ENCODE data around the gene TMEM9B. TPM values are rescaled to one million over a fixed set of nuclear protein-coding genes. Genes with fewer than 3 reads are reported as not detected.
"Not testable (repeated sequence)": the region's sequence is repeated elsewhere in the genome, so short reads cannot be mapped to it uniquely, and the experiment has no call there.

TMEM9B gene
- total RNA-seq, 2 donors from 2014 or later = 27.9 to 35.3 TPM

DNA sequence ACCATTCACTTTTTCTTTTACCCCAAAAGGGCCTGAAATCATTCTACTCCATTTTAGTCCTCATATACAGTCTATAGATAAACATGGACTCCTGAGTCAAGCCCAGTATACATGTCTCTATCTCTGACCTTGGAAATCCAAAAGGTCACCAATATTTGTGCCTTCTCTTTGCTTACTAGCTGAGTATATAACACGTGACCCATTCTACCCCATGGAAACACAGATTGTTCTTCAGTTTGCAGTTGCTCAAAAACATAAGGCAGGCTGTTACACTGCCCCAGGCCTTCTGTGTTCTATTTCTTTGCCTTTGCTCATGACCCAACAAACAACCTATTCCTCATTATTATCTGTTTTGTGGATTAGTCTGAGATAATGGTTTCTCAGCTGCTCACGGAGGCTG is 33.8 kb upstream of the TMEM9B start:
- Histone ChIP-seq H3K27me3 (replicated peaks; ENCODE audit: insufficient read depth) (no peaks in the 10 kb centered on the region), H3K36me3 (no peaks in the 10 kb centered on the region), H3K27ac (no peak overlapping the region), H3K4me3 (no peak overlapping the region), H3K9me3 (no peaks in the 10 kb centered on the region), H3K4me1 (ENCODE audit: control insufficient read depth in 1 of 2, low read depth in 2 of 2) (peaks cover 3% of the 10 kb centered on the region in 2 donors)
- DNase-seq (ENCODE audit: low spot score) = no peak
- no peak for ATAC-seq (ENCODE audit: insufficient number of reproducible peaks, low FRiP score, low read depth)
- TF ChIP-seq, protein P1, sequence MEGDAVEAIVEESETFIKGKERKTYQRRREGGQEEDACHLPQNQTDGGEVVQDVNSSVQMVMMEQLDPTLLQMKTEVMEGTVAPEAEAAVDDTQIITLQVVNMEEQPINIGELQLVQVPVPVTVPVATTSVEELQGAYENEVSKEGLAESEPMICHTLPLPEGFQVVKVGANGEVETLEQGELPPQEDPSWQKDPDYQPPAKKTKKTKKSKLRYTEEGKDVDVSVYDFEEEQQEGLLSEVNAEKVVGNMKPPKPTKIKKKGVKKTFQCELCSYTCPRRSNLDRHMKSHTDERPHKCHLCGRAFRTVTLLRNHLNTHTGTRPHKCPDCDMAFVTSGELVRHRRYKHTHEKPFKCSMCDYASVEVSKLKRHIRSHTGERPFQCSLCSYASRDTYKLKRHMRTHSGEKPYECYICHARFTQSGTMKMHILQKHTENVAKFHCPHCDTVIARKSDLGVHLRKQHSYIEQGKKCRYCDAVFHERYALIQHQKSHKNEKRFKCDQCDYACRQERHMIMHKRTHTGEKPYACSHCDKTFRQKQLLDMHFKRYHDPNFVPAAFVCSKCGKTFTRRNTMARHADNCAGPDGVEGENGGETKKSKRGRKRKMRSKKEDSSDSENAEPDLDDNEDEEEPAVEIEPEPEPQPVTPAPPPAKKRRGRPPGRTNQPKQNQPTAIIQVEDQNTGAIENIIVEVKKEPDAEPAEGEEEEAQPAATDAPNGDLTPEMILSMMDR (IDR thresholded peaks at IDR 0.05) = no peak

DNA sequence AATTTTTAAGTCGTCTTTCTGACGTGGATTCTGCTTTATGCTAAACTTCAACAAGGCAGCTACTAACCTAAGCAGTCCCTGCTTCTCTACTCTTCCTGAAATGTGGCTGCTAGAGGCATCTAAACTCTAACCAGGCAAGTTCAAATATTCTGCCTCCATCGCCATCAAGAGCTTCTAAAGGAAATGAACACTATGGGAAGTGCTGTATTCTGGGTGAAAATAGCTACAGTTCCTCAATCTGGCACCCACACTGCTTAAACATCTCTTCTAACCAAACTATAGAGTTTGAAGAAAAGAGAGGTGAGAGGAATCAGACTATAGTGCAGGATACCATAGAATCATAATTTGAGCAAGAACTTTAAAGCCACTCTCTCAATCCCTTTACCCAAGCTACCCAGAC is 33.2 kb upstream of the TMEM9B start:
- no peak overlapping the region for H3K4me3 ChIP-seq
- no peak for ATAC-seq (ENCODE audit: insufficient number of reproducible peaks, low FRiP score, low read depth)
- H3K4me1 ChIP-seq (ENCODE audit: control insufficient read depth in 1 of 2, low read depth in 2 of 2) = no peaks in the 10 kb centered on the region
- no peak for DNase-seq (ENCODE audit: low spot score)
- H3K27ac ChIP-seq = no peak overlapping the region
- no peaks in the 10 kb centered on the region for H3K27me3 ChIP-seq (replicated peaks; ENCODE audit: insufficient read depth)
- no peaks in the 10 kb centered on the region for H3K36me3 ChIP-seq
- H3K9me3 ChIP-seq = no peaks in the 10 kb centered on the region
- TF ChIP-seq, protein P1 (IDR thresholded peaks at IDR 0.05) = no peak

DNA sequence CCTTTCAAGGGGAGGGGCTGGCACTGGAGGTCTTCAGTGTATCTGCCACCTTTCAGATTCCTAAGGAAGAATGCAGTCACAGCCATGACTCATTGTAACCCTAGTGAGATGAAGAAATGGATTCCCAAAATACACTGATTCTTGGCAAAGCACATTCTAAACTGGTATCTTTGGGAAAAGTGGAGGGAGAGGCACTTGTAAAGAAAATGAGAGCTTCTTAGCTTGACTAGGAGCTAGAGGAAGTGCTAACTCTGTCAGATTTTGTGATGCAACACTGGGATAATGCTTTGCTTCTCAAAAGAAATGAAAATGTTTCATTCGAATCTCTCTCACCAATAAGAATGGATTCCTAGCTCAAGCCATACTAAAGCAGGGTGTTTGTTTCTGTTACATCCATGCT is 25.2 kb upstream of the TMEM9B start:
- Histone ChIP-seq H3K9me3 (no peaks in the 10 kb centered on the region), H3K27me3 (replicated peaks; ENCODE audit: insufficient read depth) (no peaks in the 10 kb centered on the region), H3K36me3 (no peaks in the 10 kb centered on the region), H3K27ac (no peak overlapping the region), H3K4me1 (ENCODE audit: control insufficient read depth in 1 of 2, low read depth in 2 of 2) (peaks cover 0 to 6% of the 10 kb centered on the region in 2 donors), H3K4me3 (no peak overlapping the region)
- ATAC-seq (ENCODE audit: insufficient number of reproducible peaks, low FRiP score, low read depth) (peak; percentile 50), DNase-seq (ENCODE audit: low spot score) (no peak)
- TF ChIP-seq, protein P1 (IDR thresholded peaks at IDR 0.05) = no peak

DNA sequence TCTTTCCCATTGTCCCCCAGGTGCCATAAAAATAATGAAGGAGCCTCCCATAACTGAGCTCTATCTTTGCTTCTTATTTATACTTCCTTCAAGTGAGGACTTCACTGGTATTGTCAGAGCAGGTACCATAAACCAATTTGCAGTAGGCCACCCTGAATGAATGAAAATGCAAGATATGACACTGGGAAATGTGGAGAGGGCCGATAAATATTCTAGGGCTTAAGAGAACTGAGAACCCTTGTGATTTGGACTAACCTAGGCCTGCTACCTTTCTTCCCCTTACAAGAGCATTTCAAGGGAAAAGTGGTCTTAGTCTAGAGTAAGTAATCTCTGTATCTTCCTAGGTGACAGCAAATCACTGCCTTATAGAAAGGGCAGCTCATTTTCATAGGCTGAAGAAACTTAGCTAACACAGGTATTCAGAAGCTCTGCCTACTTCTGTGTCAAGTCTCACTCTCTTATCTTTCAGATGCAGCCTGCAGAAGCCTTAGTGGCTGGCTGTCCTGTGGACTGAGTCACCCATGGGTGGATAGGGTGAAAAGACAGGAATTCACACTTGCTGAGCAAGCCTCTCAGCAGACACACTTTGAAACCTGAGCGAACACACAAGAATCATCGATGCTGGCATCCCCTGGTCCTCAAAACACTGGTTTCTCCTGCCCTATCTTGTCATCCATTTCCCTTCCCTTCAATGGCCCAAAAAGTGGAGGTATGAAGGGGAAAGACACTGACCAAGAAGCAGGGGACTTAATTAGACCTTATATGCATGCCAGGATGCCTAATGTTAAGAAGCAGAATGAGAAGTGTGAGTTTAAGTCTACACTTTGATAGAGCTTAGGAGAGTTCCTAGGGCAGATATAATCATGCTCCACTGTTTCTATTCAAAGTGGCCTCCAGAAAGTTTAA is 24.3 kb upstream of the TMEM9B start:
- TF ChIP-seq, protein P1 (IDR thresholded peaks at IDR 0.05) = no peak
- peaks cover 0 to 6% of the 10 kb centered on the region in 2 donors for H3K4me1 ChIP-seq (ENCODE audit: control insufficient read depth in 1 of 2, low read depth in 2 of 2)
- H3K27me3 ChIP-seq (replicated peaks; ENCODE audit: insufficient read depth) = no peaks in the 10 kb centered on the region
- H3K9me3 ChIP-seq = no peaks in the 10 kb centered on the region
- H3K27ac ChIP-seq = no peak overlapping the region
- H3K4me3 ChIP-seq = no peak overlapping the region
- DNase-seq (ENCODE audit: low spot score) (no peak), ATAC-seq (ENCODE audit: insufficient number of reproducible peaks, low FRiP score, low read depth) (no peak)
- H3K36me3 ChIP-seq = no peaks in the 10 kb centered on the region

DNA sequence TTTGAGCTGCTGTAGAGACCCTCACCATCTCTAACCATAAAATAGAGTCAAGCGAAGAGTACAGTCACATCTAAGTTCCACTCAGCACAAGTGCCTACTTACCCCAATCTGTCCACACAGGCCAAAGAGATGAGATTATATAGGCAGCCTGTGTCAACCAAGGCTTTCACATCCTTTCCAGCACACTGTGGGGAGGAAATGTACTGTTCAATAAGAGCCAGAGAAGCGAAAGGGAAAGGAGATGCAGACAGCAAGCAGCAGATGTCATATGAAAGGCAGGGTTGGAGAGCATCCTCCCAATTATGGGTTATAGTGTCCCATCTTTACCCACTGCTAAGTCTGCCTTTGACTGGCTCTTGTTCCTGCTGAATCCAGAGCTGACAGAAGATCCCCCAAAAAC is 23.2 kb upstream of the TMEM9B start:
- ATAC-seq (ENCODE audit: insufficient number of reproducible peaks, low FRiP score, low read depth) = no peak
- peaks cover 0 to 6% of the 10 kb centered on the region in 2 donors for H3K4me1 ChIP-seq (ENCODE audit: control insufficient read depth in 1 of 2, low read depth in 2 of 2)
- H3K36me3 ChIP-seq = no peaks in the 10 kb centered on the region
- no peaks in the 10 kb centered on the region for H3K9me3 ChIP-seq
- H3K27ac ChIP-seq = no peak overlapping the region
- no peak overlapping the region for H3K4me3 ChIP-seq
- no peaks in the 10 kb centered on the region for H3K27me3 ChIP-seq (replicated peaks; ENCODE audit: insufficient read depth)
- no peak for DNase-seq (ENCODE audit: low spot score)
- TF ChIP-seq, protein P1 (IDR thresholded peaks at IDR 0.05) = no peak

DNA sequence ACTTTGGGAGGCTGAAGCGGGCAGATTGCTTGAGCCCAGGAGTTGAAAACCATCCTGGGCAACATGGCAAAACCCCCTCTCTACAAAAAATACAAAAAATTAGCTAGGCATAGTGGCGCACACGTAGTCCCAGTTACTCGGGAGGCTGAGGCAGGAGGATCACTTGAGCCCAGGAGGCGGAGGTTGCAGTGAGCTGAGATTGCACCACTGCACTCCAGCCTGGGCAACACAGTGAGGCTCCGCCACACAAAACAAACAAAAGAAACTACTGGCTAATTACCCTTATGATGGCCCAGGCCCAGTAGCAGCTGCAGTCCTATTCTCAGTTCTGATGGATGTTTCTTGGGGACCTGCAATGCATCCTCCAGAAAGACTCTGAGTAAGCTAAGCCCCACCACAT is 22.5 kb upstream of the TMEM9B start:
- ATAC-seq (ENCODE audit: insufficient number of reproducible peaks, low FRiP score, low read depth); DNase-seq (ENCODE audit: low spot score); H3K9me3 ChIP-seq; H3K27ac ChIP-seq; H3K27me3 ChIP-seq (replicated peaks; ENCODE audit: insufficient read depth); H3K4me1 ChIP-seq (ENCODE audit: control insufficient read depth in 1 of 2, low read depth in 2 of 2); H3K4me3 ChIP-seq; H3K36me3 ChIP-seq: not testable (repeated sequence)

Measured in thoracic aorta (tissue), 2 donors.